Testis (tissue), 2 donors: ENCODE results near the gene CACNA2D4.

Source experiments
- POLR2A ChIP-seq: fragments of 450-650 bp; IDR thresholded peaks from one replicate; pipeline ENCODE4 v1.6.1; 2017; ENCODE audit warnings: antibody characterized with exemption, mild to moderate bottlenecking, moderate library complexity
- TF ChIP-seq, protein P1 (sequence below), 3 experiments: fragments of 450-650 bp in 2 of 3; fragments of 200-600 bp in 1 of 3; sonication (generic) in 1 of 3; IDR thresholded peaks; one replicate each; pipeline ENCODE4 v1.5.1; 2016 to 2019; ENCODE audit warnings: antibody characterized with exemption in 3 of 3, mild to moderate bottlenecking in 2 of 3, moderate library complexity in 1 of 3

DNA sequence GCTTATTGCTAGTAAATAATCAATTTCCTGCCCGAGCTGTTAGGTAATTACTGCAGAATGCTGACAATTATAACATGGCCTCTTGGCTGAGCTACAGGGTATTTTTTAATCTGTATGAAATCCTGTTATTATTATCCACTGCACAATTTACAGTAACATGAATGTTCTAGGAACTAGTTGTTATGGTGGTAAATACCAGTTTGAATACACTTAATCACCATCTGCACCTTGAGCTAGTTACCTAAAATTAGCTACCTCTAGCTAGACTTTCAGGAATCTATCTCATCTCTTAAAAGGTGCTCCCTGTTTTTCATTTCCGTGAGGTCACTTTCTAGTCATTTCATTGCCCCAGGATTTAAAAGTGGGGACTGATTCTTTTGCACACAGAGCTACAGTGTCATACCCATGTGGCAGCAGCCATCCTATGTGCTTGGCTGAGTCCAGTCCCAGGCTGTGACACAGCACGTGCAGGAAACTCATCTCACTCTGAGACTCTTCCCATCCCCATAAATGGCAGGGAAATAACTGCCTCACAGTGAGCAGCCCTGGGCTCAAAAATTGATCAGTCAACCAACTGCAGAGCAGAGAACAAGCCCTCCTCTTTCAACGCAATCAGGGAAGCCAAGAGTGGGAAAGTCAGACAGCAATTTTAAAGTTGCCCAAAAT lies 48.2 kb upstream of the CACNA2D4 start:
- TF ChIP-seq, protein P1, sequence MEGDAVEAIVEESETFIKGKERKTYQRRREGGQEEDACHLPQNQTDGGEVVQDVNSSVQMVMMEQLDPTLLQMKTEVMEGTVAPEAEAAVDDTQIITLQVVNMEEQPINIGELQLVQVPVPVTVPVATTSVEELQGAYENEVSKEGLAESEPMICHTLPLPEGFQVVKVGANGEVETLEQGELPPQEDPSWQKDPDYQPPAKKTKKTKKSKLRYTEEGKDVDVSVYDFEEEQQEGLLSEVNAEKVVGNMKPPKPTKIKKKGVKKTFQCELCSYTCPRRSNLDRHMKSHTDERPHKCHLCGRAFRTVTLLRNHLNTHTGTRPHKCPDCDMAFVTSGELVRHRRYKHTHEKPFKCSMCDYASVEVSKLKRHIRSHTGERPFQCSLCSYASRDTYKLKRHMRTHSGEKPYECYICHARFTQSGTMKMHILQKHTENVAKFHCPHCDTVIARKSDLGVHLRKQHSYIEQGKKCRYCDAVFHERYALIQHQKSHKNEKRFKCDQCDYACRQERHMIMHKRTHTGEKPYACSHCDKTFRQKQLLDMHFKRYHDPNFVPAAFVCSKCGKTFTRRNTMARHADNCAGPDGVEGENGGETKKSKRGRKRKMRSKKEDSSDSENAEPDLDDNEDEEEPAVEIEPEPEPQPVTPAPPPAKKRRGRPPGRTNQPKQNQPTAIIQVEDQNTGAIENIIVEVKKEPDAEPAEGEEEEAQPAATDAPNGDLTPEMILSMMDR (IDR thresholded peaks at IDR 0.05), result no peak
- no peak for TF ChIP-seq POLR2A
